Raji (cell line): ENCODE measurements around the gene PLCL2.

ENCODE experiments used
- POLR2A ChIP-seq: IDR thresholded peaks from 2 replicates; pipeline ENCODE4 v1.6.1; 2011; ENCODE audit warnings: low read depth, low read length, control low read depth; ENCODE audit not compliant: insufficient read depth

Gene PLCL2

DNA sequence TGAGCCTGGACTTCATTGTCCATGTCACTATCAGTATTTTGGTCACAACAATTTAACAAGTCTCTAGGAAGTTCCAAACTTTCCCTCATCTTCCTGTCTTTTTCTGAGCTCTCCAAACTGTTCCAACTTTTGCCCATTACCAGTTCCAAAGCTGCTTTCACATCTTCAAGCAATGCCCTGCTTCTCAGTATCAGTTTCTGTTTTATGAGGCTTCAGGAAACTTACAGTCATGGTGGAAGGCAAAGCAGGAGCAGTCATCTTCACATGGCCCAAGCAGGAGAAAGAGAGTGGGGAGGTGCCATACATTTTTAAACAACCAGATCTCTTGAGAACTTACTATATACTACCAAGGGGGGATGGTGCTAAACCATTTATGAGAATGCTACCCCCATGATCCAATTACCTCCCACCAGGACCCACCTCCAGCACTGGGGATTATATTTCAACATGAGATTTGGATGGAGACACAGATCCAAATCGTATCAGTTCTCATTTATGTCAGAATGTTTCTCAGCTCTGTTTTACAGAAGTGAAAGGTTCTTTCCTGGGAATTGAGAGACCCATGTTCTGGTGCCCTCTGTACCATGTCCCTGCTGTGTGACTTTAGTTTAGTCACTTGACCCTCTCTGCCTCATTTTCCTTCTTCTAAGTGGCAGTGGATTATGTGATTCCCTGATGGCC lies 169.7 kb downstream of the PLCL2 start:
- TF ChIP-seq POLR2A: no peak

DNA sequence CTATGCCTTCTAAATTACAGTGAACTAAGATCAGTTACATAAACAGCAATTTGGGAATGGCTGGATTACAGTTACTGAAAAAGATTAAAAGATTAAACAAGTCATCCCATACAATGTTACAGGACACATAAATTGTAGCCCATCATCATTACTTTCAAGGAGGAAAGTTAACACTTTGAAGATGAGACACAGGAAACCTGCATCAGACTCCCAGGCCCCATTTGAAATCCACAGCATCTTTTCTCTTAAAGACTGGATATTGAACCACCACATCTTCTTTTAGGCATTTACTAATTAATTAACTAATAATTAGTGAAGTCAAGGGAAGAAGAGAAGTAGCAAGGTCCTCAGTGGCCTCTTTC lies 170.2 kb downstream of the PLCL2 start:
- no peak for TF ChIP-seq POLR2A

DNA sequence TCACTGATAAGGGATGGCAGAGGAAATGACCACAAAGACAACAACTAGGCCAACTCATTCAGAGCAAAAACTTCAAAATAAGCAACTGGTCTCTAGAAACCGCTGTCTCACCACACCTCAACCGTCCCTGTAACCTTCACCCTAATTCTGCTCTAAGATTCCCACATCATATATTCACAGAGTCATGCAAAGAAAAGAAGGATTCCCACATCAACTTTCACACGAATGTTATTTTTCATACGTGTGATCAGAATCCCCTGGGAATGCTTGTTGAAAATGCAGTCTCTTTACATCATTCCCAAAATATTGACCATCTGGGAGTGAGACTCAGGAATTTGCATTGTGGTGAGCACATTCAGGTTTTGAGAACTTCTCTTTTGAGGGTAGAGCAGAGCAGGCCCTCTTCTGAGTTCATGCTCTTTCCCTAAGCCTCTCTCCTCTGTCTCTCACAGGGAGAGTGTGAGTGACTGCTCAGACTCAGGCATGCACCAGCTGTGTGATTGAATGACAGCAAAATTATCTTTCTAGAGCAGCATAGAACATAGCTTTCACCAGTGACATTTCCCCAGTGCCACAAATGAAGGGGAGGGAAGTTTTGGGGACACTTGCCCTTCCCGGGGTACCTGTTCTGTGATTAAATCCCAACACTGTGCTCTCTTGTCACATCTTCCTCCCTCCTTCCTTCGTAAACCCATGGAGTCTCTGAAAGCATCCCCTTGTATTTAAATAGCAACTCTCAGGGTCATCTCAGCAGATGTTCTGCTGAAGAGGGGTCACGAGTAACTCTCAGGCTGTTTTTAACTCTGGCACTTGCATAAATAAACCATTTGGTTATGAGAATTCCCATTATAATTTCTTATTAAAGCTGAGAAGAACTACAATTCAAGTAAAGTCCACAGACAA lies 170.9 kb downstream of the PLCL2 start:
- TF ChIP-seq POLR2A: no peak

DNA sequence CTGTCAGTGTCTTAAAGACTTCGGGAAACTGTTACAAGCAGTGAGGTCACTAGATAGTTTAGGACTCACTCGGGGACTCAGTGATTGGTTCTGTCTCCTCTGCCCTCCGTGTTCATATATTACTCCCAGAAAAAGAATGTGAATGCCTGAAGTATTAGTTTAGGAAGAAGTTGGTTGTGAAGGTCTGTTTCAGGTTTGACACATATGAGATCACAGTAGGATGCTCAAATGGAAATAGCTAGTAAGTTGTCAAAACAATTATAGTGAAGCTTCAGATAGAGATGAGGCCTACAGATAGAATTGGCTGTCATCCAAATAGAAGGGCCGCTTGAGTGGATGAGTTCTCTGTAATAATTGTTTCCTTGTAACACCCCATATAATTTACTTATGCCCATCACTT lies 172.6 kb downstream of the PLCL2 start:
- TF ChIP-seq POLR2A: no peak

DNA sequence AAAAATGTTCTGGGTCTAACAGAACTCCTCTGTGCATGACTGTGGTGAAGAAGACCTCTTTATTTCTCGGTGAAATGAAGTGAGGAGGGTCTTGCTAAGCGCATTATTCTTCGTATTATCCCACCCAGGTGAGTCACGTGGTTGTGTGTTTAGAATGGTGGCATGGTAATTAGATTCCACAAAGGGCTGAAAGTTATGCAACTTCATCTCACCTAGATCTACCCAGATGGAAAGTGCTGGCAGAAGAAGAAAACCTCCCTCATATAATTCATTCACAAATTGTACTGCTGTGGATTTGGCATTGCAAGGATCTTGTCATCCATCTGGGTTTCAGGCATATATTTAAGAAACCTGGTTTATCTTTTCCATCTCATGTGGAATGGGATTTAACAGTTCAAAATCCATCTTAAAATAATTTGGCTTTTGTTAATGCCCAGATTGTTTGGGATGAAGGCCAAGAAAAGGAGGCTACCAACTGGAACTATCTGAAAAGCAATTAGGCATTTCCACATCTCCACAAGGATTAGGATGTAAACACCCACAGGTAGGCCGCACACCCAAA lies 175.3 kb downstream of the PLCL2 start:
- TF ChIP-seq POLR2A: no peak

DNA sequence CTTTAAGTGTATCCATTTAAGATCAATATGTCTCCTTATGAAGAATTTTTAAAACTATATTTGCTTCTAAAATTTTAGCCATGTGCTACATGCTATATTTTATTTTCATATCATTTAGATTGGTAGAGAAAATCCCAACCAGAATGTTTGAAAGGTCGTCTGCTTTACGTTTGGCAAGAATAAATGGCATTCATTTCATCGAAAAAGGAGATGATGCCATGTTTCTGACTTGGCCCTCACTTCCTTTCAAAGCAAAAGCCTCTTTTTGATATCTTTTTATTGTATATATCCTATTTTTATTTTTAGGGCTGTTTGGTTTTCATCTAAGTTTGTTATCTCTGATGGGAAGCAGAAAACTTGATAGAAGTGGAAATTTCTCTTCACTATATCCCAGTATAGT lies 176.2 kb downstream of the PLCL2 start:
- no peak for TF ChIP-seq POLR2A

DNA sequence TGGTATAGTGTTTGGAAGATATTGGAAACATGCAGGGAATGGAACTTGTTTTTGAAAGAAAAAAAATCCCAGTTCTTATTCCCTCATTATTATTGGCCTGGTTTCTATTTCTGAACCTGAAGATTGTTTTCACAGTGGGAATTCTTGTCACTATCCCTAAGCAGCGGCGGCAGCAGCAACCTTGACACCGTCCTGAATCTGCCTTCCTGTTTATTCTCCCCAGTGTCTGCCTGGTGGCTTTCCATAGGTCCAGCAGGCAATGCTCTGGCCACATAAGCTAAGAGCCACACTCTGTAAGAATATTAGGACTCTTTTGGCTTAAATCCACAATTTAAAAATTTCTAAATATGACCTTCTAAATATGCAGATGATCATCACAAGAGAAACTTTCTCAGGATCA lies 178.0 kb downstream of the PLCL2 start:
- TF ChIP-seq POLR2A: no peak

DNA sequence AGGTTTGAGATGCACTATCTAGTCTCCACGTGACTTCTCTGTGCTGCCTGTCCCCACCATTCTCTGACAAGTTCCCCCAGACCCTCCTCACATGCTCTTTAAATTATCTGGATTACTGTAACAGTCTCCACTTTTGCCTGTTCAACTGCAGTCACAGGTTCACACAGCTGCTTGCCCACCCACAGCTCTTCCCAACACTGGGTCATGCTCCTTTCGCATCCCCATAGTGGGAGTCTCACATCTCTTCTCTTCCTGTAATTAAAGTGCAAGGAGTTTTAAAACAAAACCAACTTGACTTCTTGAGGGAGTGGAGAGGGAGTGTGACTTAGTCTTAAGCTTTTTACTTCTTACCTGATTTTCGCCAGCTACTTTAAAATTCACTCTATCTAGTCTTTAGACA lies 178.8 kb downstream of the PLCL2 start:
- no peak for TF ChIP-seq POLR2A

DNA sequence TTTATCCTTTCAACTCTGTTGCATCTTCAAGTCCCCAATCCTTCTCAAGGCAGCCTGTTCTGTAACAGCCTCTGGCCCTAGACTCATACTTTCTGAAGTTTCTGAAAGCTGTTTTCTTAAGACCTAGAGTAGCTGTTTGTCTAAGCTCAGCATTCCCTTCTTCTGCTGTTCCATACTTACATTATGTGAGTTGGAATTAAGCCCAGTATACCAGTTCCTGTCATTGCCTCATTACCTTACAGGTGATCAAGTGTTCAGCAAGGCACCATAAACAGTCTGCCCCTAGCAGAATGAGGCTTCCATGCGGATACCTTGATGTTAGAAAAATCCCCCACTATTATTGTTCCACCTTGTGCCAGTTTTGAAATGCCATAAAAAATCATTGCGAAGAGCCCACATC lies 180.6 kb downstream of the PLCL2 start:
- no peak for TF ChIP-seq POLR2A

DNA sequence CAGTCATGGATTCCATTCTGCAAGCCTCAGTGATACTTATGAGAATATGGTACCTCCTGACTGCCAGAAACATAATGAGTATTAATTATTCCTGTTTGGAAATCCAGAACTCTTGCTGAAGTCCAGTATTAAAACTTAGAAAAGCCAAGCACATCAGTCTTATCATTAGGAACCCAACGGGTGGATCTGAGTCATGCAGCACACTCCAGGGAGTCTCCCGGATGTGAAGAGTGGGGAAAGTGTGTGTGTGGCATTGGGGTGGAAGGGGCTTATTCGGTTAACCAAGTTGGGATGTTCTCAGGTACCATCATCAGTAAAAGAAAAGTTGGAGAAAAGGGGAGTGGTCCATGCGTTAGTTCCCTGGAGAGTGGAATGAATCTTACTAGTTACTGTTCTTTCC lies 181.1 kb downstream of the PLCL2 start:
- no peak for TF ChIP-seq POLR2A

DNA sequence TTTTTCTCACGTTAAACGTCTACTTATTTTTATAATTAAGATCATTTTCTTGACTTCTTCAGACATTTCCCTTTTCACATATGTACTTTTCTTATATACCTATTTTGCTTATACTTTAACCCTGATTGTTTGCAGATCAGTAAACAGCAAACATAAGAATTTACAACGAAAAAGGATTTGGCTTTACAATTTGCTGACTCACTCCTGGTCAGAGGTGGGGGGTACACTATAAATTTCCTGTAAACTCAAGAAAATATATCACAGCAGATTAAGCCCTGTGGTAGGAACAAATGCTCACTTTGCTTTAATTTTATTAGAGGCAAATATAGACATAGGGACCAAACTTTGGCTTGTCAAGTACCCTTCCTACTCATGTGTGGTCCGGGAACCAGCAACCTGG lies 185.0 kb downstream of the PLCL2 start:
- TF ChIP-seq POLR2A: no peak

DNA sequence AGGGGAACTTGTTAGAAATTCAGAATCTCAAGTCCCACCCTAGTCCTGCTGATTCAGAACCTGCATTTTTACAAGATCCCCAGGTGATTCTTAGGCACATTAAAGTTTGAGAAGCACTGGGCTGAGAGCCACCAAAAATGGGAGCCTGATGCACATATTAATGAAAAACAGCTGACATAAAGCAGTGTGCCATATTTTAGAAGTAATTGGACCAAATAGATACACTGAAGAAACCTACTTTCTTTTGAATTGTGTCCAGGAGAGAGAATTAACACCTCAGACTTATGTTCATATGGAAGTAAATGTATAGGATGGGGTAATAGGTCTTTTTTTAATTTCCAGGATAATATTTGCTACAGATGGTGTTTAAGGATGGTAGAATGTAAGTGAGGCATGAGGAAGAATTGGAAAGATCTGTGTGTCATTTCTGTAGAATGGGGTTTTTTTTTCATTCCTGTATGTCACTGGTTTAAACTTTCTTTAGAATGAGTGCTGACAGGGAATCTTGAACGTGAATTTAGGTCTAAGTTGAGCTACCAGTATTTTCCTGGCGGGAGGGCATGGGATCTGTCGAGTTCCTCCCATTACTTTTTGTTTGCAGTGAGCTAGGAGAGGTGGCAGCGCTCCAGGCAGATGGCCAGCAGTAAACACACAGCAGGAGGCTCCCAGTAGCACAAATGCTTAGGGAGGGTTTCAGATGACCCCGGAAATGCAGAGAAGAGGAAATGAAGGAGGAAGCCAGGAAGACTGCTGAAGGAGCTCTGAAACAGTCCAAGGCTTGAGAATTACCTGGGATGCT lies 185.6 kb downstream of the PLCL2 start:
- no peak for TF ChIP-seq POLR2A

DNA sequence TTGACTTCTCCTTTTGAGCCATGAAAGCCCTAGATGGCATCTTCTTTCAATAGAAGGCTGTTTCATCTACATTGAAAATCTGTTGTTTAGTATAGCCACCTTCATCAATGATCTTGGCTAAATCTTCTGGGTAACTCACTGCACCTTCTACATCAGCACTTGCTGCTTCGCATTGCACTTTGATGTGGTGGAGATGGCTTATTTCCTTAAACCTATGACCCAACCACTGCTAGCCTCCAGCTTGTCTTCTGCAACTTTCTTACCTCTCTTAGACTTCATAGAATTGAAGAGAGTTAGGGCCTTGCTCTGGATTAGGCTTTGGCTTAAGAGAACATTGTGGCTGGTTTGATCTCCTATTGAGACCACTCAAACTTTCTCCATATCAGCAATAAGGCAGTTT lies 189.8 kb downstream of the PLCL2 start:
- TF ChIP-seq POLR2A: no peak

DNA sequence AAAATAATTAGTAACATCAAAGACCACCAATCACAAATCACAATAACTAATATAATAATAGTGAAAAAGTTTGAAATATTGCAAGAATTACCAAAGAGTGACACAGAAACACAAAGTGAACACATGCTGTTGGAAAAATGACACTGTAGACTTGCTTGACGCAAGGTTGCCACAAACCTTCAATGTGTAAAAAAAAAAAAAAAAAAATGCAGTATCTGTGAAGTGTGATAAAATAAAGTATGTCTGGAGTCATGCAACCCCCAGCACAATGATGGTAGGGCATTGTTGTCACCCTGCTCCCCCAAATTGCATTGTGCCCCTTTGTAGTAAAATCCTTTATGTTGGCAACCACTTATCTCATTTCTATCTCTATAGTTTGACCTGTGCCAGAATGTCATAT lies 190.6 kb downstream of the PLCL2 start:
- TF ChIP-seq POLR2A: no peak

DNA sequence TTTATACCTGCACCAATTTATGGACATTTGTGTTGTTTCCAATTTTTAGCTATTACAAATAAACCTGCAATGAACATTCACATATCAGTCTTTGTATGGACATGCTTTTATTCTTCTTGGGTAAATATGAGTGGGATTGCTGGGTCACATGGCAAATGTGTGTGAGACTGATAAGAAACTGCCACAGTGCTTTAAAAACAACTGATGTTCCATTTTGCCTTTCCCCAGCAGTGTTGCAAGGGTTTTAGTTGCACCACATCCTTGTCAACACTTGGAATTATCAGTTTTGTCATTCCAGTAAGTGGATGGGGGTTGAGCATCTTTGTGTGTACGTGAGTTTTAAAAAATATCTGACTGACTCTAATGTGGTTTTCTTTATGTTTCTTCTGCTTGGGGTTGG lies 191.2 kb downstream of the PLCL2 start:
- TF ChIP-seq POLR2A: no peak

DNA sequence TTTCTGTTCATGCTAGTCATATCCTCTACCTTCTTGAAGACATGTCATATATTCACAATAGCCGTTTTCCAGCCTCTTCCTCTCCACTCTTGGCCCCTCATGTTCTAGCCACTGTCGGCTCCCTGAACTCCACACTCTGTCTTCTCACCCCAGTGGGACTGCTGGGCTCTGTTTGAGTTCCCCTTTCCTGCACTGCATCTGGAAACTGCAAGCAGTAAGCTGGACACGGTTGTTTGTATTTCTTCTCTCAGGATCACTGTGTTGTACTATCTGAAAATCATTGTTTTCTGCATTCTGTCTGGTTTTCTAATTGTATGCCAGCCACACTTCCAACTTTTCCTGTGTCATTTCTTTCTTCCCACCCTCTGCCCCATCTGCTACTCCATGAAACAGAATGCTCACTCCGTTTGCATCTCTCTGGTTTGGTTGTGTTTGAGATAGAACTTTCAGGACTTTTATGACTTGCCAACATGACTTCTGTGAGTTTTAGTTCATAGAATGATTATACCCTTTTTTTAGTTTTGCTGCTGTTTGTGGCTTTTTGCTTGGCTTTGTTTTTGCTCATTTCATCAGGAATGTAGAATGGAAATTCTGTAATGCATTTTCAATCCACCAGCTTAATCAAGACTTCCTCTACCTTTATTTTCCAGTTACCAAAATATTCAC lies 192.3 kb downstream of the PLCL2 start:
- no peak for TF ChIP-seq POLR2A

DNA sequence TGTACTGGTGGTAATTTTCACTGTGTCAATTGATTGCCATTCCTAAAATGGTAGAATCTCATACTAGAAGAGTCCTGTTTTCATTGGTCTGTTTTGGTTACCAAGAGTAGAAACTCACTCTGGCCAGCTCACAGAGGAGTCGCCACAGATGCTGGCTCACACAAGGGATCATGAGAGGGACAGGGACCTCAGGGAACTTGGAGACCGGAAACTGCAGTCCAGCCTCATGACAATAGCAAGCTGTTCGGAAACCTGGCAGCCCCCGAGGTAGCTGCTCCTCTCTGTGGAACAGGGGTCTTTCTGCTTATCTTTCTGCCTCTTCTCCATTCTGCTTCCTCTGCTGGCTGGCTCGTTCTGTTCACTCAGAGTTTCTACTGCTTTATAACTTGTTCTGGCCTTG lies 192.9 kb downstream of the PLCL2 start:
- no peak for TF ChIP-seq POLR2A
